GM21447 (cell line): ENCODE data around the gene LTB.
A peak's percentile ranks its signal among the peaks of the same experiment; 100 is the strongest.

Experiments used
- ATAC-seq: cut with Tn5 transposase; IDR thresholded peaks from one replicate; pipeline ENCODE4 v1.9.1; 2021; ENCODE audit not compliant: unreplicated experiment

Gene LTB

GRCh38 chr6:31576897-31577578 lies 5.2 kb downstream of the LTB start:
- ATAC-seq, result no peak

GRCh38 chr6:31575952-31576685 lies 6.1 kb downstream of the LTB start:
- no peak for ATAC-seq

- ATAC-seq, result no peak
Observed at GRCh38 chr6:31575335-31575901, 6.8 kb downstream of the LTB start, which contains the start of gene TNF. TNF (plus strand) TSS chr6:31575565; CDS start chr6:31575742, 177 bp downstream.

- no peak for ATAC-seq
Observed at GRCh38 chr6:31574106-31575061, 7.8 kb downstream of the LTB start.

- ATAC-seq, result no peak
Observed at GRCh38 chr6:31573239-31574105, 8.8 kb downstream of the LTB start.

GRCh38 chr6:31572041-31572911 lies 9.9 kb downstream of the LTB start, which contains the start of gene LTA:
LTA (plus strand) TSS chr6:31572289; CDS start chr6:31572743, 454 bp downstream.
- ATAC-seq, result peak; percentile 44

- ATAC-seq, result no peak
Observed at GRCh38 chr6:31569861-31570536, 12.2 kb downstream of the LTB start.

GRCh38 chr6:31568537-31568961 lies 13.7 kb downstream of the LTB start:
- ATAC-seq, result peak; percentile 59

GRCh38 chr6:31567531-31568370 lies 14.5 kb downstream of the LTB start:
- ATAC-seq, result no peak

GRCh38 chr6:31560697-31561058 lies 21.5 kb downstream of the LTB start:
- no peak for ATAC-seq

- peak; percentile 62 for ATAC-seq
Observed at GRCh38 chr6:31559958-31560696, 22.1 kb downstream of the LTB start.

- peak; percentile 1 for ATAC-seq
Observed at GRCh38 chr6:31559606-31559957, 22.6 kb downstream of the LTB start.

- ATAC-seq, result no peak
Observed at GRCh38 chr6:31558631-31559500, 23.4 kb downstream of the LTB start.

GRCh38 chr6:31558318-31558625 lies 24.0 kb downstream of the LTB start:
- no peak for ATAC-seq

GRCh38 chr6:31557443-31558317 lies 24.5 kb downstream of the LTB start:
- ATAC-seq, result no peak
